ENCODE measurements around the gene DTWD2.
"Not testable (repeated sequence)": the region's sequence is repeated elsewhere in the genome, so short reads cannot be mapped to it uniquely, and the experiment has no call there.

Gene DTWD2

GRCh38 chr5:118987988-118988865 lies at the start of gene DTWD2:
DTWD2 (minus strand) TSS chr5:118988547; CDS start chr5:118988511, 36 bp downstream.
- DNase-seq (ENCODE audit: low spot score): peak; percentile 89

GRCh38 chr5:119037496-119038215 lies 49.3 kb upstream of the DTWD2 start:
- no peak for DNase-seq (ENCODE audit: low spot score)

GRCh38 chr5:119036101-119036762 lies 47.9 kb upstream of the DTWD2 start:
- no peak for DNase-seq (ENCODE audit: low spot score)

GRCh38 chr5:119033135-119033534 lies 44.8 kb upstream of the DTWD2 start:
- DNase-seq (ENCODE audit: low spot score): no peak

- peak; percentile 19 for DNase-seq (ENCODE audit: low spot score)
These were observed 44.3 kb upstream of the DTWD2 start for GRCh38 chr5:119032656-119033055.

- peak; percentile 36 for DNase-seq (ENCODE audit: low spot score)
These were observed 43.6 kb upstream of the DTWD2 start for GRCh38 chr5:119031905-119032304.

GRCh38 chr5:119031011-119031886 lies 42.9 kb upstream of the DTWD2 start:
- DNase-seq (ENCODE audit: low spot score): peak; percentile 38

- DNase-seq (ENCODE audit: low spot score): no peak
These were observed 40.2 kb upstream of the DTWD2 start for GRCh38 chr5:119028575-119028974.

- DNase-seq (ENCODE audit: low spot score): no peak
These were observed 34.4 kb upstream of the DTWD2 start for GRCh38 chr5:119022773-119023172.

- DNase-seq (ENCODE audit: low spot score): peak; percentile 40
These were observed 33.8 kb upstream of the DTWD2 start for GRCh38 chr5:119022017-119022745.

GRCh38 chr5:119021149-119021732 lies 32.9 kb upstream of the DTWD2 start:
- no peak for DNase-seq (ENCODE audit: low spot score)

- DNase-seq (ENCODE audit: low spot score): no peak
These were observed 31.6 kb upstream of the DTWD2 start for GRCh38 chr5:119019949-119020348.

GRCh38 chr5:119019501-119019900 lies 31.2 kb upstream of the DTWD2 start:
- no peak for DNase-seq (ENCODE audit: low spot score)

GRCh38 chr5:119017994-119018393 lies 29.6 kb upstream of the DTWD2 start:
- no peak for DNase-seq (ENCODE audit: low spot score)

- peak; percentile 52 for DNase-seq (ENCODE audit: low spot score)
These were observed 27.9 kb upstream of the DTWD2 start for GRCh38 chr5:119016125-119016774.

GRCh38 chr5:119011186-119011585 lies 22.8 kb upstream of the DTWD2 start:
- no peak for DNase-seq (ENCODE audit: low spot score)

- DNase-seq (ENCODE audit: low spot score): no peak
These were observed 21.9 kb upstream of the DTWD2 start for GRCh38 chr5:119010206-119010605.

GRCh38 chr5:119009131-119009530 lies 20.8 kb upstream of the DTWD2 start:
- DNase-seq (ENCODE audit: low spot score): no peak

GRCh38 chr5:118999696-119000095 lies 11.3 kb upstream of the DTWD2 start:
- DNase-seq (ENCODE audit: low spot score): no peak

- DNase-seq (ENCODE audit: low spot score): not testable (repeated sequence)
These were observed 10.5 kb upstream of the DTWD2 start for GRCh38 chr5:118998861-118999260.
